Fibroblast of lung (primary cell): ENCODE results near the gene PCNT. TPM values are rescaled to one million over a fixed set of nuclear protein-coding genes. Genes with fewer than 3 reads are reported as not detected.

Experiments used
- DNase-seq, 2 donors: peaks; one replicate each; pipeline versions ENCODE4 v3.0.0 to v3.0.0-alpha.2; 2010; ENCODE audit warnings: low read depth in 2 of 2
- H2AFZ ChIP-seq: 2 replicates; pipeline ENCODE4 v1.5.1; 2012; ENCODE audit warnings: low read length, control low read depth, inconsistent platforms
- H3K27ac ChIP-seq: 2 replicates; pipeline ENCODE4 v1.5.1; 2011; ENCODE audit warnings: low read length, control low read depth; ENCODE audit not compliant: insufficient read depth
- H3K27me3 ChIP-seq: 2 replicates; pipeline ENCODE4 v1.5.1; 2011; ENCODE audit warnings: mild to moderate bottlenecking, low read length; ENCODE audit not compliant: control insufficient read depth, insufficient read depth
- H3K36me3 ChIP-seq: 2 replicates; pipeline ENCODE4 v1.5.1; 2011; ENCODE audit warnings: low read length; ENCODE audit not compliant: control insufficient read depth, insufficient read depth
- H3K4me1 ChIP-seq: 2 replicates; pipeline ENCODE4 v1.5.1; 2011; ENCODE audit warnings: low read length; ENCODE audit not compliant: control insufficient read depth, insufficient read depth; ENCODE audit errors: extremely low read depth
- H3K4me2 ChIP-seq: 2 replicates; pipeline ENCODE4 v1.5.1; 2011; ENCODE audit warnings: low read length, control low read depth; ENCODE audit not compliant: insufficient read depth; ENCODE audit errors: extremely low read depth
- H3K4me3 ChIP-seq, 4 experiments: fragments of 200-600 bp in 1 of 4; sonication (generic) in 1 of 4; replicated peaks in 1 of 4; 2 replicates each; pipeline ENCODE4 v1.5.1; 2011 to 2016; ENCODE audit warnings: low read length in 4 of 4, low read depth in 3 of 4, mild to moderate bottlenecking in 3 of 4, control low read depth in 2 of 4, inconsistent platforms in 1 of 4, mixed read lengths in 1 of 4; ENCODE audit not compliant: insufficient read depth in 1 of 4; ENCODE audit errors: control extremely low read depth in 1 of 4
- H3K79me2 ChIP-seq: 2 replicates; pipeline ENCODE4 v1.5.1; 2012; ENCODE audit warnings: mild to moderate bottlenecking, low read length, inconsistent platforms; ENCODE audit not compliant: control insufficient read depth, insufficient read depth
- H3K9ac ChIP-seq: 2 replicates; pipeline ENCODE4 v1.5.1; 2011; ENCODE audit warnings: mild to moderate bottlenecking, low read length, control low read depth; ENCODE audit not compliant: insufficient read depth
- H3K9me3 ChIP-seq: 2 replicates; pipeline ENCODE4 v1.5.1; 2012; ENCODE audit warnings: low read depth, low read length; ENCODE audit not compliant: control insufficient read depth, insufficient read depth
- H4K20me1 ChIP-seq: 2 replicates; pipeline ENCODE4 v1.5.1; 2011; ENCODE audit warnings: low read length; ENCODE audit not compliant: control insufficient read depth, insufficient read depth; ENCODE audit errors: extremely low read depth
- CTCF ChIP-seq, 2 donors: IDR thresholded peaks in 1 of 2; conservative IDR thresholded peaks in 1 of 2; 1 replicate in 1 of 2; 2 replicates in 1 of 2; pipeline ENCODE4 v1.5.1; 2011 to 2012; ENCODE audit warnings: low read length in 2 of 2, control low read depth in 1 of 2, inconsistent platforms in 1 of 2, low read depth in 1 of 2, mild to moderate bottlenecking in 1 of 2
- EZH2 ChIP-seq: IDR thresholded peaks from 2 replicates; pipeline ENCODE4 v1.5.1; 2012; ENCODE audit warnings: low read length, control low read depth, mild to moderate bottlenecking; ENCODE audit errors: missing control alignments
- polyA plus RNA-seq, 2 donors: library from polyadenylated mRNA; depleted of rRNA in 1 of 2; stranded (reverse) in 1 of 2; unstranded in 1 of 2; fragments of >200 nt; gene quantifications; 2 replicates each; pipeline ENCODE4 v1.2.1, GENCODE V29; 2011 to 2012; ENCODE audit warnings: missing spikeins in 1 of 2
- total RNA-seq: library from RNA; depleted of rRNA; stranded (reverse); fragments of >200 nt; gene quantifications from 2 replicates; pipeline ENCODE4 v1.2.1, GENCODE V29; 2014

Gene PCNT
- total and polyA plus RNA-seq, 2 donors (not counting 1 experiment from before 2014, with no cell fraction given), result 7.4 to 26.1 TPM

- Histone ChIP-seq H3K36me3 (no peaks in the 10 kb centered on the region), H3K79me2 (peaks cover 8% of the 10 kb centered on the region), H3K27ac (no peak overlapping the region), H3K9ac (no peak overlapping the region), H3K4me2 (no peak overlapping the region), H3K27me3 (no peaks in the 10 kb centered on the region), H4K20me1 (no peaks in the 10 kb centered on the region), H2AFZ (no peak overlapping the region), H3K4me3 (no peak overlapping the region), H3K4me1 (no peaks in the 10 kb centered on the region), H3K9me3 (no peaks in the 10 kb centered on the region)
- no peak for DNase-seq
- TF ChIP-seq EZH2 (no peak), CTCF (conservative IDR thresholded peaks at IDR 0.05 in 1 of 2, IDR thresholded peaks at IDR 0.05 in 1 of 2; ENCODE audit: low read depth in 1 of 2, low read length in 2 of 2) (no peak)
Measured at GRCh38 chr21:46469275-46469674, 145.3 kb downstream of the PCNT start.

DNA sequence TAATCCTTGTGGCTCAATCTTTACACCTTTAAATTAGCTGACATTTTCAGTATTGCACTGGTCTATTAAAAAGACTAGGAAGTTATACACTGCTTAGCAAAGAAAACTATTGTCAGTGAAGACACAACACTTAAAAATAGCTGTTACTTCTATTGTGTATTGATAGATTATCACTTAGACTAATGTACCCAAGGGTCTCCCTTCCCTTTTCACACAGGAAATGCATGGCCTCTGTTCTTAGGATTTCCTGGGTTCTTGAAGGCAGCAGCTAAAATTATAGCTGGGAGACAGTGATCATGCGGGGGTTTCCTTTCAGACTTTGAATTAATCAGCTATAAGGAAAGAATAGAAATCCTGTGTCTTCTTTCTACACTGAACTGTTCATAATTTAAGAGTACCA lies 147.6 kb downstream of the PCNT start:
- no peak for DNase-seq
- no peak overlapping the region for H3K27ac ChIP-seq
- H3K4me3 ChIP-seq, result no peak overlapping the region
- H3K36me3 ChIP-seq, result no peaks in the 10 kb centered on the region
- H3K4me1 ChIP-seq, result no peaks in the 10 kb centered on the region
- no peaks in the 10 kb centered on the region for H3K27me3 ChIP-seq
- H3K79me2 ChIP-seq, result peaks cover 5% of the 10 kb centered on the region
- no peaks in the 10 kb centered on the region for H4K20me1 ChIP-seq
- TF ChIP-seq CTCF (conservative IDR thresholded peaks at IDR 0.05 in 1 of 2, IDR thresholded peaks at IDR 0.05 in 1 of 2; ENCODE audit: low read depth in 1 of 2, low read length in 2 of 2), result no peak
- no peak for TF ChIP-seq EZH2
- no peak overlapping the region for H3K9ac ChIP-seq
- H2AFZ ChIP-seq, result no peak overlapping the region
- no peak overlapping the region for H3K4me2 ChIP-seq
- no peaks in the 10 kb centered on the region for H3K9me3 ChIP-seq

GRCh38 chr21:46472246-46472645 lies 148.3 kb downstream of the PCNT start:
- Histone ChIP-seq H3K9me3 (no peaks in the 10 kb centered on the region), H3K4me2 (no peak overlapping the region), H3K4me3 (no peak overlapping the region), H3K9ac (no peak overlapping the region), H3K36me3 (no peaks in the 10 kb centered on the region), H3K27me3 (no peaks in the 10 kb centered on the region), H3K4me1 (no peaks in the 10 kb centered on the region), H3K27ac (no peak overlapping the region), H3K79me2 (peaks cover 5% of the 10 kb centered on the region), H4K20me1 (no peaks in the 10 kb centered on the region), H2AFZ (no peak overlapping the region)
- TF ChIP-seq CTCF (conservative IDR thresholded peaks at IDR 0.05 in 1 of 2, IDR thresholded peaks at IDR 0.05 in 1 of 2; ENCODE audit: low read depth in 1 of 2, low read length in 2 of 2) (no peak), EZH2 (no peak)
- DNase-seq, result no peak
